GM12878 (cell line): ENCODE results near the gene OSBPL10.

Experiments
- CTCF ChIP-seq, 3 experiments: IDR thresholded peaks in 2 of 3; conservative IDR thresholded peaks in 1 of 3; 2 replicates each; pipeline ENCODE4 v1.5.1; 2011; ENCODE audit warnings: low read depth in 3 of 3, low read length in 3 of 3, mild to moderate bottlenecking in 3 of 3, control low read depth in 2 of 3, moderate library complexity in 2 of 3, inconsistent platforms in 1 of 3, mixed read lengths in 1 of 3; ENCODE audit not compliant: control insufficient read depth in 2 of 3, insufficient read depth in 1 of 3; ENCODE audit errors: extremely low read depth in 1 of 3
- EZH2 ChIP-seq: IDR thresholded peaks from 2 replicates; pipeline ENCODE4 v1.6.1; 2012; ENCODE audit warnings: low read depth, mild to moderate bottlenecking, control low read depth, inconsistent platforms, low read length, borderline replicate concordance; ENCODE audit not compliant: control insufficient read depth
- NR2C2 ChIP-seq: IDR thresholded peaks from 2 replicates; pipeline ENCODE4 v1.6.1; 2011; ENCODE audit warnings: borderline replicate concordance, low read depth; ENCODE audit not compliant: control insufficient read depth, insufficient read length
- TBL1XR1 ChIP-seq: IDR thresholded peaks from 2 replicates; pipeline ENCODE4 v1.6.1; 2012; ENCODE audit warnings: low read depth, low read length, improper control_type of control experiment

- no peak for TF ChIP-seq EZH2
- TF ChIP-seq CTCF (IDR thresholded peaks at IDR 0.05 in 2 of 3, conservative IDR thresholded peaks at IDR 0.05 in 1 of 3; ENCODE audit: control insufficient read depth in 2 of 3, extremely low read depth in 1 of 3, insufficient read depth in 1 of 3, low read depth in 3 of 3, low read length in 3 of 3): no peak
- TF ChIP-seq TBL1XR1: no peak
- no peak for TF ChIP-seq NR2C2
These were observed 101.7 kb downstream of the OSBPL10 start for GRCh38 chr3:31879365-31879764.
